ENCODE results near the gene NCR2.
A peak's percentile ranks its signal among the peaks of the same experiment; 100 is the strongest.
"Not testable (repeated sequence)": the region's sequence is repeated elsewhere in the genome, so short reads cannot be mapped to it uniquely, and the experiment has no call there.

The NCR2 gene, protein sequence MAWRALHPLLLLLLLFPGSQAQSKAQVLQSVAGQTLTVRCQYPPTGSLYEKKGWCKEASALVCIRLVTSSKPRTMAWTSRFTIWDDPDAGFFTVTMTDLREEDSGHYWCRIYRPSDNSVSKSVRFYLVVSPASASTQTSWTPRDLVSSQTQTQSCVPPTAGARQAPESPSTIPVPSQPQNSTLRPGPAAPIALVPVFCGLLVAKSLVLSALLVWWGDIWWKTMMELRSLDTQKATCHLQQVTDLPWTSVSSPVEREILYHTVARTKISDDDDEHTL

GRCh38 chr6:41335296-41335695 is at the start of gene NCR2:
Gene NCR2, plus strand, starts transcription at chr6:41335608. Its CDS starts 269 bp downstream, at chr6:41335877.
- no peak for DNase-seq (ENCODE audit: low read depth)

DNA sequence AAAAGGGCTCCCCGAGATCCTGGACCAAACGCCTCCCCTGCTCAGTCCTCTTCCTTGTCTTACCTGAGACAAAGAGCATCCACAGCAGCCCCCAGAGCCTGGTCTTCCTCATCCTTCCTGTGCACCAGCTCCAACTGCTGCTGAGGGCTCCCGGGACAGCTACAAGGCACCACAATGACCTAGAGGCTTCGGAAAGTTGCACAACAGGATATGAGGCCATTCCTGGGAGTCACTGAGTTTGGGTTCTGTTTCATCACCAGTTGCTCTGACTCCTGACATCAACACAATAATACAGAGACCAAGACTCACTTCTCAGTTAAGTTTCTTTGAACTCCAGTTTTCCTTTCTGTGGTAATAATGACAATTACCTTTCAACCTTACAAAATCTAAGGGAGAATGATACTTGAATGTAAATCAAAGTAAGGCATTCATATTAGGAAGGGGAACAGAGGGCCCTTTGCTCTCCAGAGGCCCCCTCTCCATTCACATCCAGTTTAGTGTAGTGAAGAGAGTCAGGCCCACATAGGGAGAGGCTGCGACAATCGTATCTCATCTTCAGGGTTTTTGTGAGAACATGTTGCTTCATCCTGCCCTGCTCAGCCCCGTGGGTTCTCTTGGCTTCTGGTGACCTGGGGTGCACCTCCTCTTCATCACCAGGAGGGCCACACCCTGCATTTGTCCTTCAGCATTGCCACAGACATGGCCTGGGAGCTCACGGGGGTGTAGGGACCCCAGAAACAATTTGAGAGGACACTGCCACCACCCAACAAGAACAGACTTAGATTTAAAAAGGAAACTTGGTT is 48.7 kb upstream of the NCR2 start, which contains the start of gene TREM1:
TREM1 (minus strand) TSS at position 139 of the 803 bp plus-strand sequence; CDS start at position 112, 27 bp downstream.
- DNase-seq (ENCODE audit: low read depth) = peak; percentile 93

GRCh38 chr6:41288030-41288753 is 47.2 kb upstream of the NCR2 start:
- DNase-seq (ENCODE audit: low read depth) = peak; percentile 38

- no peak for DNase-seq (ENCODE audit: low read depth)
Measured at GRCh38 chr6:41288754-41289129, 46.7 kb upstream of the NCR2 start.

- no peak for DNase-seq (ENCODE audit: low read depth)
Measured at GRCh38 chr6:41289815-41290214, 45.6 kb upstream of the NCR2 start.

- no peak for DNase-seq (ENCODE audit: low read depth)
Measured at GRCh38 chr6:41291717-41292116, 43.7 kb upstream of the NCR2 start.

DNA sequence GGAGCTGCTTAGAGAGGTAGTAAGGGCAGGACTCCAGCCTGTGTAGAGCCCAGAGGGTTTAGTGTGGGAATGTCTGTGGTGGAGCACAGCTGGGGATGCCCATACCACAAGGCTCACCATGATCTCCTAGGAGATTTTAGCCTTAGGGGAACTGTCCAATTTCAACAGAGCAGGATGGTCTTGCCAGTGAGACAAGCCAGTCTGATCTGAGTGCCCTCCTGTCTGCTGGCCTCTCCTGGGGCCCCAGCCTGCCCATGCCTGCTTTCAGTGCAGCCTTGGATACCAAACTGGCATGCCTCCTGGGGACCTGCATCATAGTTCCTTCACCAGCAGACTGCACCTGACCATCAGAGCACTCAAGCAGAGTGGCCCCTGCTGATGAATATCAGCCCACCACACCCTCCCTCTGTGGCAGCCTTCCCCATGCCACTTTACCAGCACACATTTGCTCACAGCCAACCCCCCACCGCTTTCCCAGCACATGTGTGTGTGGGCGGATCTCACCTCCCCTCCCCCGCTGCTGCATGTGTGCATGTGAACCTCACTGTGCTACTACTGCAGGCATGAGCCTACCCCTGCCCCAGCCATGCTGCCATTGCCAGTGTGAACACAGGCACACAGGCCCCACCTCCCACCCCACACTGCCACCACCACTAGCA is 41.1 kb upstream of the NCR2 start:
- no peak for DNase-seq (ENCODE audit: low read depth)

- DNase-seq (ENCODE audit: low read depth) = not testable (repeated sequence)
Measured at GRCh38 chr6:41297248-41297647, 38.2 kb upstream of the NCR2 start.

DNA sequence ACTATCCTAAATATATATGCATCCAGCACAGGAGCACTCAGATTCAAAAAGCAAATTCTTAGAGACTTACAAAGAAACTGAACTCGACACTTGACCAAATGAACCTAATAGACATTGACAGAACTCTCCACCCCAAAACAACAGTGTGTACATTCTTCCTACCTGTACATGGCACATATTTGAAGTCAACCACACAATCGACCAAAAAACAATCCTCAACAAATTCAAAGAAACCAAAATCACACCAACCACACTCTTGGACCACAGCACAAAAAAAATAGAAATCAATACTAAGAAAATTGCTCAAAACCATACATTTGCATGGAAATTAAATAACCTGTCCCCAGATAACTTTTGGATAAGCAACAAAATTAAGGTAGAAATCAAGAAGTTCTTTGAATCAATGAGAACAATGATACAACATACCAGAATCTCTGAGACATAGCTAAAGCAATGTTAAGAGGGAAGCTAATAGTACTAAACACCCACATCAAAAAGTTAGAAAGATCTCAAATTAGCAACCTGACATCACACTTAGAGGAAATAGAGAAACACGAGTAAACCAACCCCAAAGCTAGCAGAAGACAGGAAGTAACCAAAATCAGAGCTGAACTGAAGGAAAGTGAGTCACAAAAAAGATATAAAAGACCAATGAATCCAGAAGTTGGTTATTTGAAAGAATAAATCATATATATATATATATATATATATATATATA is 36.5 kb upstream of the NCR2 start:
- no peak for DNase-seq (ENCODE audit: low read depth)

GRCh38 chr6:41302638-41303037 is 32.8 kb upstream of the NCR2 start:
- no peak for DNase-seq (ENCODE audit: low read depth)

DNA sequence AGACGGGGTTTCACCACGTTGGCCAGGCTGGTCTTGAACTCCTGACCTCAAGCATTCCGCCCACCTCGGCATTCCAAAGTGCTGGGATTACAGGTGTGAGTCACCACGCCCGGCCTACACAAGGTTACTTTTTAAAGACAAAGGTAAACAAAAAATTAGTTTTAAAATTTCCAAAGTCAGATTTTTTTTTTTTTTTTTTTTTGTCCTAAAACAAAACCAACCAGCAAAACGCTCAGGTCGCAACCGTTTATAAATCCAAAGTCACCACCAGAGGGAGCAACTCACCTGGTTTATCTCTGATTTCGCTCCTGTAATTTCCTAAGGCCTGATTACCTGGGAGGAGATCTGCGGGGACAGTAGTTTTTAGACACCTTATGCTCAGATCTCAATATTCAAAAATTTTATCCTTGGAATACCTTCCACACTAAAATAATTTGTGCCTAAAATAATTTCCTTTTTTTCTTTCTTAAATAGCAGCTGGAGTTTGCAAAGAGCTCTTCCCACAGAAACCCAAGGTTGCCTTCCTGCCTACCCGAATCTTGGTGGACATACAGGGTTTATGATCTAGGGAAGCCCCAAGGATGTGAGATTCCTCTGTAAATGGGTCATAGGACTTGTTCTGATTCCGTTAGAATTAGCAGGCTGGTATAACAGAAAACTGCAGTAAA is 29.1 kb upstream of the NCR2 start:
- DNase-seq (ENCODE audit: low read depth) = peak; percentile 43

DNA sequence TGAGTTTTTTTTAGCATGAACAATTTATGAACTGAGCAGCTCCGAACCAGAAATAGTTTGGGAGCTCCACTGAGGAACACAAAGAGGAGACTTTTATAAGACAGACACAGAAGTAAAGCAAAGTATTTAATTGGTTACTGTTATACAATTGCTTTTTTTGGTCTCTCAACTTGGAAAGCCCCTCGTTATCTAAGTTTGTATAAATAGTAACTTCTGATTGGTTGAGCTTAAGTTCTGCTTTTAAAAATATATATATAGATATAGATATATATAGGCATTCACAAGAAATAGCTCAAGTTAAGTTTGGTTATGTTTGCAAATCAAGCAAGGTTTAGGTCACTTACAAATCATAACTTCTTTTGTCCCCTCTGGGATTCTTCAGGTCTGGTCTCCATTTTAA is 20.2 kb upstream of the NCR2 start:
- no peak for DNase-seq (ENCODE audit: low read depth)

DNA sequence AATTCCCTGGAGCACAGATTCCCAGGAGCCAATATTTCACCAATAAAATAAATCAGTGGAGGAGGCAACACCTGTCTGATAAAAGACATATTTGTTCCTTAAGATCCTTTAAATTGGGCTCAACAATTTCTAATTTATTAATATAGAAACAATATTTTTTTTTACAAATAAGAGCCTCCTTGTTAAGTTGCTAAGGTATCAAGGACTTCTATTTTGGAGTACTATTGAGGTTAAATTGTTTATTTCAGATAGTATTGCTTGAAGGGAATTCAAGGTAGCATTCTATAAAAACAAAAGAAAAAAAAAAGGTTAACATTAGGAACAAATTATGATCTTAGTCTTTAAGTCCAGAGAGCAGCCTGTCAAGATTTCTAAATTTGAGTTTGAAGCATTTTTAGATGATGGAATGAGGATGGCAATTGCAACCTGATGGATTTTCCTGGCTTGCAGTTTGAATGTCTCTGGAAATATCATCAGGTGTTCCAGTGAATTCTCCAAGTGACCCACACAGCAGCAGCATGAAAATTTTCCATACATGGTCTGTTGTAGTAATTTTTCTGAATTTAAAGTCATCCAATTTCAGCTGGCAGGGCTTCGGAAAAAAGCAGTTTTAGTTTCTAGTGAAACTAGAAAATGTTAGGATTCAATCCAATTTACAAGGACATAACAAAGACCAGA is 19.3 kb upstream of the NCR2 start:
- DNase-seq (ENCODE audit: low read depth) = no peak

- no peak for DNase-seq (ENCODE audit: low read depth)
Measured at GRCh38 chr6:41318261-41318653, 17.2 kb upstream of the NCR2 start.

DNA sequence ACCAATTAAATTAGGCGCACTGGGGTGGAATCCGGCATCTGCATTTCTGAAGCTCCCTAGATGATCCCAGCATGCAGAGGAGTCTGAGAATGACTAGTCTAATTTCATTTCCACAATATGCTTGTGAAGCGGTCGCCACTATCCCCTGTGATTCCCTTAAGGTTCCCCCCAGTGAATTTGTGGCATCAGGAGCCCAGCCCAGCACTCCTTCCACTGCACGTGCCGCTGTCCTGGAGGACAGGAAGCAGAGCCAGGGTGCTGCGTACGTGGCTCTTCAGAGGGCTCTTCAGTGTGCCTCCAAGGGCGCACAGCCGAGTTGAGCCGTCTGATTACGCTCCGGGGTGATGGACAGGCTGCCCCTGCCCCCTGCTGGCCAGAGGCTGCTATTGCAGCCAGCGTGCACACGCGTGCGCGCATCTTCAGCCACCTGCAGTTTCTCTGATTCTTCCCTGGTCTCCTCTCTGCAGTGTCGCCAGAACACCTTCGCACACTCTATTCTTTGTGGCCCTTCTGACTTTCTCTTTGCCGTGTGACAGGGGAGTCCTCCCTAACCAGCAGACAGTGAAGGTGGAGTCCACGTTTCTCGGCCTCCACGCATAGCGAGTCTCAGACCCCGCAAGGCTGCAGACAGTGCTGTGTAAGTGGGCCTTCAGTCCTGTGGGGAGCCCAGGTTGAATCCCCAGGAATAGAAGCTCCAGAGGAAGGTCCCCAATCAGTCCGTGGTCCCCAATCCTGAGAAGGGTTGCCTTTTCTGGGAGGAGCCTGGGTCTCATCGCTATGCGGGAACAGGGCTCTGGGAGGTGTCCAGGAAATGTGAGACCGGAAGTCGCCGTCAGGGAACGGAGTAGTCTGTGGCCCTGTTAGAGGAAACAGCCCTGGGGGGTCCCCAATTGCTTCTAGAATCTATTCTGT is 16.5 kb upstream of the NCR2 start:
- DNase-seq (ENCODE audit: low read depth) = peak; percentile 69

GRCh38 chr6:41321183-41321582 is 14.2 kb upstream of the NCR2 start:
- DNase-seq (ENCODE audit: low read depth) = no peak

DNA sequence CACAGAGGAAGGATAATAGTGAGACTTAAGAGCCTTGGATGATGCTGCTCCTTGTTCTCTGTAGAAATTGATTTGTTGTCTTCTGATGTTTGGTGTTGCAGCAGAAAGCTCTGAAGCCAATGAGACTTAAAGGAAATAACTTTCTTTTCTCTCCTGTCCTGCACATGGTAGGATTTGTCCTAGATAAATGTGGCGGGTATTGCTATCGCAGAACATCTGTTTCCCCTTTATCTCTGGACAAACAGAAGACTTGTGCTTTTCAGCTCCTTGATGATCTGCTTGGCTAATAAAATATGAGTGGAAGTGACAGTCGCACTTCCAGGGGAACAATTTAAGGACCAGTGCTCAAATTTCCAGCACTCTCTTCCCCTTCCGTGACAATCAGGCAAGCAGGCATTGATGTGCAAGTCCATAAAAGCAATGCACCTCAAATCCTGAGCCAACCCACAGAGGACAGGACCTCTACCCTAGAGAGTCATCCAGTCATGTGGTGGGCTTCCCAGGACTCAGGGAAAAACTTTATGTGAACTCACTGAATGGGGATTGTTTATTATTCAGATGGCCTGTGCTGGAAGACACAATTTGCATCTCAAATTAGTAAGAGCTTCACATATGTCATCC is 9.9 kb upstream of the NCR2 start:
- DNase-seq (ENCODE audit: low read depth) = no peak

- no peak for DNase-seq (ENCODE audit: low read depth)
Measured at GRCh38 chr6:41326092-41326491, 9.3 kb upstream of the NCR2 start.

GRCh38 chr6:41327177-41327576 is 8.2 kb upstream of the NCR2 start:
- DNase-seq (ENCODE audit: low read depth) = no peak

Data from amniotic epithelial cell (primary cell).